GM21367 (cell line): ENCODE data around the gene MARF1.

ENCODE experiments used
- ATAC-seq: cut with Tn5 transposase; IDR thresholded peaks from one replicate; pipeline ENCODE4 v1.9.1; 2021; ENCODE audit not compliant: unreplicated experiment

MARF1 gene

GRCh38 chr16:15602285-15603044 is 40.5 kb downstream of the MARF1 start:
- no peak for ATAC-seq

- no peak for ATAC-seq
These were observed 41.6 kb downstream of the MARF1 start for GRCh38 chr16:15601212-15601879.

- no peak for ATAC-seq
These were observed 43.5 kb downstream of the MARF1 start for GRCh38 chr16:15599303-15600070.

- ATAC-seq = no peak
These were observed 44.2 kb downstream of the MARF1 start for GRCh38 chr16:15598648-15599190.

- no peak for ATAC-seq
These were observed 44.9 kb downstream of the MARF1 start for GRCh38 chr16:15597822-15598647.

DNA sequence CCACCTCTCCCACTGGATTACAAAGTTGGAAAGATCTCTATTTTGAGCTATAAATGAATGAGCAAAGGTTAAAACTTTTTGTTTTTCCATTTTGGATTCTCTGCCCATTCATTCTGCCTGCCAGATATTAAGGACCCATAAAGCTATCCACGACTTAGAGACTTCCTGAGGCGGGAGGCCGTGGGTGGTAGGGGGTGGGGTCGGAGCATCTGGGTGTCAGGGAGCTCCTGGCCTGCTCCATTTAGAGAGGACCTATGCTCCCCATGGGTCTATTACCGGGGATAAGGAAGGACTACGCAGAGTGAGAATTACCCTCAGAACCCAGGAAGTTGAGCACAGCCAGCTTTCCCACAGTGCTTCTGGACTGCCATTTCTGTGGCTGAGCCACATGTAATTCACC is 45.8 kb downstream of the MARF1 start:
- ATAC-seq = no peak

DNA sequence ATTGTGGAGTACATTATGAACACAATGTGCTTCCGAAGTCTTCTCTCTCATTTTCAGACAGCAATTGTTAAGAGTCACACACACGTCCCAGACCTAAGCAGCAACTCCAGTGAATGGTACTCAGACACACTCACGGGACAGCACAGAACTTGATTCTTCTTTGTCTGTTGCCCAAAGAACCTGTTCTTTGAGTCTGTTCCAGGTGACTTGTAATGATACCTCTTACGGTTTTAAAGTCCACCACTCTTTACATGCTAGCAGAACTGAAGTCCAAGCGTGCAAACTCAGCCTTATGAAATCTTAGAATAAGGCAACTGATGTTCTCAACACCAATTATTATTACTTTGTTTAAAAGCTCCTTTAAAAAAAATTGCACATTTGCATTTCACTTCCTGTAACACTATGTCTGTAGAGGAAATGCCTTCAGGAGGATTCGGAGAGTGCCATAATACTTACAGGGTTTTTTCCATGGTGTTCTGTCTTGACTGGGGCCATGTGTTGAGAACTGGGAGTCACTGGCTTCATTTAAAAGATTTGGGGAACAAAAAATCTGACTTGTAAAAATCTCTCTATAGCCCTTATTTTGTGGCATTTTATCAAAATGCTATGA is 48.1 kb downstream of the MARF1 start:
- no peak for ATAC-seq

GRCh38 chr16:15593235-15593634 is 49.7 kb downstream of the MARF1 start:
- no peak for ATAC-seq

DNA sequence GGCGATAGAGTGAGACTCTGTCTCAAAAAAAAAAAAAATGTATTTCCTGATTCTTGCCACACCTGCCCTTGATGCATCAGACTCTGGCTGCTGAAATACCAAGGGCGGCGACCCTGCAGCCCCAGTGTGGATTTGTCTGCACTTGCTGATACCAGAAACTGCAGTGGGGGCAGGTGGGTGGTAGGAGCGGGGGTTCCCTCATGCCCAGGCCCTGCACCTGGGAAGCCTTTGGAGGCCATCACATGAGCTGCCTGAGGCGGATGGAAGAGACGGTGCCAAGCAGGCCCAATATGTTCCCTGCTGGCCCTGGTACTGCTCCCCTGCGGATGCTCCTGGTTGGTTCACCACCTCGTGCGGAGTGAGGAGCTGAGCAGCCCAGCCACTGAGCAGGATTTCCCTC is 50.6 kb downstream of the MARF1 start:
- ATAC-seq = no peak

- no peak for ATAC-seq
These were observed 55.7 kb downstream of the MARF1 start for GRCh38 chr16:15587152-15587825.

DNA sequence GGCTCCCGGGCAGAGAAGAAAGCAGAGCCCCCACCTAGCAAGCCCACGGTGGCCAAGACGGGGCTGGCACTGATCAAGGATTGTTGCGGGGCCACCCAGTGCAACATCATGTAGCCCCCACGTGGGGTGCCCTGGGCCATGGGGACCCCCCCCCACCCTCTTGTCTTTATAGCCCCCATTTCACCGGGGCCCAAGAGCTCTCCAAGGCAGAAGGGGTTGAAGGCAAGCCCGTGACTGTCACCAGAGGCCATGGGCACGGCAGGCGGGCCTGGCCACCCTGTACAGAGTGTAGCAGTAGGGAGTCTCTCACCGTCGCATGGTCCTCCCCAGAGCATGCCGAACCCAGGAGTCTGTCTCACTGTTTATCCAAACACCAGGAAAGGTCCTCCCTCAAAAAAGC is 56.2 kb downstream of the MARF1 start:
- no peak for ATAC-seq

GRCh38 chr16:15585956-15586355 is 57.0 kb downstream of the MARF1 start:
- ATAC-seq = no peak

DNA sequence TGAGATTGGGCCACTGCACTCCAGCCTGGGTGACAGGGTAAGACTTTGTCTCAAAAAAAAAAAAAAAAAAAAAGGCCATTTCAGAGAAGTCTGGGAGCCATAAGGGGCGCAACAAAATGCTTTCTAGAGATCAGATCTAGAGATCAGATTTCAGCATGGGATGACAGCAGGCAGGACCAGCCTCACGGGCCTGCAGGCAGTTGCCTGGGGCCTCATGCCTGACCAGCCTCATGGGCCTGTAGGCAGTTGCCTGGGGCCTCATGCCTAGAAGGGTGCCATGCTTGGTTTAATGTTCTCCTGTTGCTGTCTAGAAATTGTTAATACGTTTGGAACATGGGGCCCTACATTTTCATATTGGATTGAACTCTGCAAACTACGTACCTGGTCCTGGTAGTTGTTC is 59.4 kb downstream of the MARF1 start:
- ATAC-seq = no peak

GRCh38 chr16:15581127-15581815 is 61.7 kb downstream of the MARF1 start:
- no peak for ATAC-seq

GRCh38 chr16:15578824-15579223 is 64.1 kb downstream of the MARF1 start:
- ATAC-seq = no peak

- ATAC-seq = no peak
These were observed 65.7 kb downstream of the MARF1 start for GRCh38 chr16:15576960-15577958.

DNA sequence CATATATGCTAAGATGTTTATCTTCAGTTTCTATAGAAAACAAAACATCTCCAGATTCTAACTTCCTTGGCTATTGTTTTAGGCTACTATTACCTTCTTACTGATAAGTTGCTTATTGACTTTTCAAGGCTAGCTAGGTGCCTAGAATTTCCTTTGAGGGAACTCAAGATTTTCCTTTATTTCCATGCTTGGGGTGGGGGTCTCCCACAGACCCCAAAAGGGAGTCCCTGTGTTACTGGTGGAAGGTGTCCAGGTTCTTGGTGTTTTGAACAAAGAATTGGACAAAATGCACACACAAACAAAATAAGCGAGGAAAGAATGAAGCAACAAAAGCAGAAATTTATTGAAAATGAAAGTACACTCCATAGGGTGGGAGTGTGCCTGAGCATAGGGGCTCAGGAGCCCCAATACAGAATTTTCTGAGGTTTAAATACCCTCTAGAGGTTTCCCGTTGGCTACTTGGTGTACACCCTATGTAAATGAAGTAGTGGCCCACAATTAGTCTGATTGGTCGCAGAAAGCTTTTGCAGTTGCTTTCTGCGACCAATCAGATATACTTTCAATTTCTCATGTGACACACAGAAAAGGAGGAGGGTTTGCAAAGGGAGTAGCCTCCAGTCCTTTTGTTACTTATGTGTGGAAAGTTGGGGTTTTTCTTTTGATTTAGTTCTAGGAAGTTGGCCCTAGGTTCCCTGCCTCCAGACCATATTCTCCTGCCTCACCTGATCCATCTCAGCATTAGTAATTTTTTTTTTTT is 67.5 kb downstream of the MARF1 start:
- ATAC-seq = no peak
